Vagina (tissue), 2 donors: ENCODE results near the gene PRDM16.

Experiments
- POLR2A ChIP-seq, 2 donors: fragments of 450-650 bp; IDR thresholded peaks; one replicate each; pipeline ENCODE4 v1.6.1; 2017; ENCODE audit warnings: antibody characterized with exemption in 2 of 2, mild to moderate bottlenecking in 2 of 2, moderate library complexity in 2 of 2
- TF ChIP-seq, protein P1 (sequence below), 3 experiments: fragments of 450-650 bp in 2 of 3; fragments of 200-600 bp in 1 of 3; sonication (generic) in 1 of 3; IDR thresholded peaks; one replicate each; pipeline ENCODE4 v1.5.1; 2017 to 2019; ENCODE audit warnings: antibody characterized with exemption in 3 of 3, mild to moderate bottlenecking in 2 of 3, moderate library complexity in 2 of 3

DNA sequence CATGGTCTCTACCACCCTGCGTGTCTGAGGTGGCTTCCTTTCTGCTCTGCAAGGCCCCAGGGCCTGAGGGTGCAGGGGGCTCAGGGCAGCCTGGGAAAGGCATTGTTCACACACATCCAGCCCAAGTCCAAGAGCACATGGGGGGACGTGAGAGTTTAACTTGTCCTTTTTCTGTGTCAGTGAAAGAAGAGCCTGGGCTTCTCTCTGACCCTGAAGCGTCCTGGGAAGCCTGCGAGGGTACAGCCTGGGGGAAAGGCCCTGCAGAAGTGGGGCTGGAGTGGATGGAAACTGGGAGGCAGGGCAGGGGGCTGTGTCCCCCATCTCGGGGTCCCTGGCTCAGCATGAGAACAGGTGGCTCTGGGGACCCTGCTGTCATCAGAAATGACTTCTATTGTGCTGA is 181.6 kb downstream of the PRDM16 start:
- TF ChIP-seq, protein P1, sequence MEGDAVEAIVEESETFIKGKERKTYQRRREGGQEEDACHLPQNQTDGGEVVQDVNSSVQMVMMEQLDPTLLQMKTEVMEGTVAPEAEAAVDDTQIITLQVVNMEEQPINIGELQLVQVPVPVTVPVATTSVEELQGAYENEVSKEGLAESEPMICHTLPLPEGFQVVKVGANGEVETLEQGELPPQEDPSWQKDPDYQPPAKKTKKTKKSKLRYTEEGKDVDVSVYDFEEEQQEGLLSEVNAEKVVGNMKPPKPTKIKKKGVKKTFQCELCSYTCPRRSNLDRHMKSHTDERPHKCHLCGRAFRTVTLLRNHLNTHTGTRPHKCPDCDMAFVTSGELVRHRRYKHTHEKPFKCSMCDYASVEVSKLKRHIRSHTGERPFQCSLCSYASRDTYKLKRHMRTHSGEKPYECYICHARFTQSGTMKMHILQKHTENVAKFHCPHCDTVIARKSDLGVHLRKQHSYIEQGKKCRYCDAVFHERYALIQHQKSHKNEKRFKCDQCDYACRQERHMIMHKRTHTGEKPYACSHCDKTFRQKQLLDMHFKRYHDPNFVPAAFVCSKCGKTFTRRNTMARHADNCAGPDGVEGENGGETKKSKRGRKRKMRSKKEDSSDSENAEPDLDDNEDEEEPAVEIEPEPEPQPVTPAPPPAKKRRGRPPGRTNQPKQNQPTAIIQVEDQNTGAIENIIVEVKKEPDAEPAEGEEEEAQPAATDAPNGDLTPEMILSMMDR (IDR thresholded peaks at IDR 0.05) = no peak
- no peak for TF ChIP-seq POLR2A (IDR thresholded peaks at IDR 0.05)
